HPDE6-E6E7 (cell line): ENCODE results near the gene DMPK.
"Not testable (repeated sequence)": the region's sequence is repeated elsewhere in the genome, so short reads cannot be mapped to it uniquely, and the experiment has no call there.

Experiments
- DNase-seq: peaks from one replicate; pipeline ENCODE4 v3.0.0; 2011; ENCODE audit warnings: missing footprints; ENCODE audit errors: extremely low spot score

Gene DMPK

GRCh38 chr19:45814851-45815480 is 32.7 kb upstream of the DMPK start, which contains the start of gene RSPH6A:
Gene RSPH6A, minus strand, starts transcription at chr19:45815308. Its CDS starts 132 bp downstream, at chr19:45815176.
- DNase-seq = no peak

- DNase-seq = no peak
These were observed 32.0 kb upstream of the DMPK start for GRCh38 chr19:45814166-45814780.

GRCh38 chr19:45812297-45812696 is 30.0 kb upstream of the DMPK start:
- no peak for DNase-seq

GRCh38 chr19:45809643-45810159 is 27.4 kb upstream of the DMPK start:
- DNase-seq = no peak

GRCh38 chr19:45805719-45806118 is 23.4 kb upstream of the DMPK start:
- no peak for DNase-seq

- no peak for DNase-seq
These were observed 22.6 kb upstream of the DMPK start for GRCh38 chr19:45804959-45805230.

- DNase-seq = no peak
These were observed 22.1 kb upstream of the DMPK start for GRCh38 chr19:45804140-45804958.

- DNase-seq = no peak
These were observed 19.4 kb upstream of the DMPK start for GRCh38 chr19:45801603-45802175.

GRCh38 chr19:45800070-45800553 is 17.8 kb upstream of the DMPK start:
- no peak for DNase-seq

GRCh38 chr19:45799541-45799940 is 17.3 kb upstream of the DMPK start:
- DNase-seq = not testable (repeated sequence)

- no peak for DNase-seq
These were observed 16.8 kb upstream of the DMPK start for GRCh38 chr19:45798995-45799517.

GRCh38 chr19:45794627-45795026 is 12.3 kb upstream of the DMPK start:
- DNase-seq = no peak

- no peak for DNase-seq
These were observed 11.6 kb upstream of the DMPK start for GRCh38 chr19:45793876-45794275.

GRCh38 chr19:45793178-45793564 is 10.9 kb upstream of the DMPK start:
- DNase-seq = no peak

- peak; percentile 94 for DNase-seq
These were observed 10.3 kb upstream of the DMPK start, which contains the start of gene DMWD for GRCh38 chr19:45792470-45793177. Gene DMWD, minus strand, starts transcription at chr19:45792845. Its CDS starts 89 bp downstream, at chr19:45792756.

GRCh38 chr19:45791744-45792469 is 9.6 kb upstream of the DMPK start:
- no peak for DNase-seq

- no peak for DNase-seq
These were observed 8.7 kb upstream of the DMPK start for GRCh38 chr19:45790942-45791341.

GRCh38 chr19:45789035-45789786 is 6.9 kb upstream of the DMPK start:
- no peak for DNase-seq

- DNase-seq = no peak
These were observed 4.2 kb upstream of the DMPK start for GRCh38 chr19:45786533-45786894.
